GM19467 (cell line): ENCODE data around the gene NBEAL1.
"Not testable (repeated sequence)": the region's sequence is repeated elsewhere in the genome, so short reads cannot be mapped to it uniquely, and the experiment has no call there.

Source experiments
- ATAC-seq: cut with Tn5 transposase; IDR thresholded peaks from one replicate; pipeline ENCODE4 v1.9.1; 2021; ENCODE audit warnings: mild to moderate bottlenecking, moderate library complexity; ENCODE audit not compliant: unreplicated experiment

NBEAL1 gene

DNA sequence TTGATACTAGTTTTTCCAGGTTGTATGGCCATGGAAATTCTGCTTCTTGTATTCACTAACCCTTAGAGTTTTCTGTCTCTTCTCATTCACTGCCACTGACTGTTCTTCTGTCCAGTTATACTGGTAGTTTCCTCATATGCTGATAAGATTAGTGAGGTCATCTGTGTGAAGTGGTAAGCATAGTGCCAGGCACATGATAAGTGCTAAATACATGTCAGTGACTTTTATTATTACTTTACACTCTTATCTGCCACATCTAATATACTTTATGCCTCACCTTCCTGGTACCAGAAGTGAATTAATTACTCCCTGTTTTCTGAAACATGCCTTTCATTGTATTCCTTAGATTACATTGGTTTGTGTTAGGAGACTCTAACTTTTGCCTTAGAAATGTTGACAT, 91.3 kb downstream of the NBEAL1 start:
- ATAC-seq = no peak

DNA sequence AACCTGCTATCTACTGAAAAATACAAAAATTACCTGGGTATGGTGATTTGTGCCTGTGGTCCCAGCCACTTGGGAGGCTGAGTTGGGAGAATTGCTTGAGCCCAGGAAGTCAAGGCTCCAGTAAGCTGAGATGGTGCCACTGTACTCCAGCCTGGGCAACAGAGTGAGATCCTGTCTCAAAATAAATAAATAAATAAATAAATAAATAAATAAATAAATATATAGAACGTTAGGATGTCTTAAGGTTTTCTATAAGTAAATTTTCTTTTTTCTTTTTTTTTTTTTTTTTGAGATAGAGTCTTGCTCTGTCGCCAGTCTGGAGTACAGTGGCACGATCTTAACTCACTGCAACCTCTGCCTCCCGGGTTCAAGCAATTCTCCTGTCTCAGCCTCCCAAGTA, 95.8 kb downstream of the NBEAL1 start:
- not testable (repeated sequence) for ATAC-seq

DNA sequence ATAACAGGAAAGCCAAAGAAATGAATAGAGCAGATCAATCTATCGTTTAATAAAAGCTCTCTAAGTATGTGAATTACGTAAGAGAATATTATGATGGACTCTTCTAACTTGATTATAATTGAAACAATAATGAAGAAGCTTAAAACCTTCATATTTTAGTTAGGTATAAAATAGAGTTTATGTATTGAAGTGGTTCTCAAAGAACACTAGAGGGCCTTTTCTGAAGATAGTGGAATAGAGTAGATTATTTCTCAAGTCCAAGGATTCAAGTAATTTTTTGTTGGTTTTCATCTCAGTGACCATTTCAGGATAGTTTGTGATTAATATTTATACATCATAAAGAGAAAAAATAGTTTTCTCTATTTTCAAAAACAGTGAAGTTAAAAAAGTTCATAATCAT, 97.7 kb downstream of the NBEAL1 start:
- ATAC-seq = no peak

DNA sequence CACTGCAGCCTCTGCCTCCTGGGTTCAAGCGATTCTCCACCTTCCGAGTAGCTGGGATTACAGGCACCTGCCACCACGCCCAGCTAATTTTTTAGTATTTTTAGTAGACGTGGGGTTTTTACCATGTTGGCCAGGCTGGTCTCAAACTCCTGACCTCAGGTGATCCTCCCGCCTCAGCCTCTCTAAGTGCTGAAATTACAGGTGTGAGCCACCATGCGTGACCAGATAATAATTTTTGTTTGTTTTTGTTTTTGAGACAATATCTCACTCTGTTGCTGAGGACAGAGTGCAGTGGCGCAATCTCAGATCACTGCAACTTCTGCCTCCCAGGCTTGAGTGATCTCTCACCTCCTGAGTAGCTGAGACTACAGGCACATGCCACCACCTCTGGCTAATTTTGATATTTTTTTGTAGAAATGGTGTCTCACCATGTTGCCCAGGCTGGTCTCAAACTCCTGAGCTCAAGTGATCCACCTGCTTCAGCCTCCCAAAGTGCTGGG, 100.6 kb downstream of the NBEAL1 start:
- ATAC-seq = not testable (repeated sequence)

DNA sequence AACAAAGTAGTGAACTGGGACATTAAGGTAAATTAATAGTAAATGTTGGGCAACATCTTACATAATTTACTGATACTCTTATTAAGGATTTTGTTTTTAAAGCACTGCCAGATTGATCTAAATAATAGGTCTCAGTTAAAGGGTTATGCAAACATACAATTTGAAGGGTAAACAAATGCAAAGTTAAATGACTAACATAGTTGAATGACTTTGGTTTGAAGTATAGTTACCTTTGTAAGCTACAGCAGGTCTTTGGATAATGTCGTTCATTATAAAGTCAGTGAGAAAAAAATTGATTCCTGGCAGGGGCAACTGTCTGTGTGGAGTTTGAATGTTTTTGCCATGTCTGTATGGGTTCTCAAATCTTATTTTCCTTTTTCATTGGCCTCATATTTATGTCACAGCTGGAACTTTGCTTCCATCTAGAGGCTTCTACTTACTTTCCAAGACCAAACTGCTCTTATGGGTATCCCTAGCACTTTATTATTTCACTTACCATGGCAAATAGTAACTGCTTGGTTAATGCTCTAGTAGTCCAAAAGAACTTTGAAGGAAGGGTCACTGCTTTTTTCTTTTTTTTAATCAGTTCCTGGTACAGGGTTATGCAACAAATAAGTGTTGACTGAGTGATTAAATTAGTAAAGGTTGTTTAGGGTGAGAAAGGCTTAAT, 107.8 kb downstream of the NBEAL1 start:
- no peak for ATAC-seq

DNA sequence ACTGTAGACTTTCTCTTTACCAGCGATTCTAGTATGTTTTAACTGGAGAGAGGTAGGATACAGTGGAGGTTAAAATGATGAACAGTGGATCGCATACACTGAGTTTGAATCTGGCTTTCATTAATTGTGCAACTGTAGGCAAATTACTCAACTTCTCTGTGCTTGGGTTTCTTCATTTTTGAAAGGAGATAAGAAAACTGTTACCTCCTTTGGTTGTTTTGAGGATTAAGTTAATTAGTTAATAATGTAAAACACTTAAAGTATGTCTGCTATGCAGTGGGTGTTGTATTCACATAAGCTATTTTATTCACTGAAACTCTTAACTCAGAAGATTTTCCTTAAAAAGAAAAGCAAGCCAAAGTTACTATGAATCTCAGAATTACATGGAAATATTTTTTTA, 112.3 kb downstream of the NBEAL1 start:
- ATAC-seq = no peak

DNA sequence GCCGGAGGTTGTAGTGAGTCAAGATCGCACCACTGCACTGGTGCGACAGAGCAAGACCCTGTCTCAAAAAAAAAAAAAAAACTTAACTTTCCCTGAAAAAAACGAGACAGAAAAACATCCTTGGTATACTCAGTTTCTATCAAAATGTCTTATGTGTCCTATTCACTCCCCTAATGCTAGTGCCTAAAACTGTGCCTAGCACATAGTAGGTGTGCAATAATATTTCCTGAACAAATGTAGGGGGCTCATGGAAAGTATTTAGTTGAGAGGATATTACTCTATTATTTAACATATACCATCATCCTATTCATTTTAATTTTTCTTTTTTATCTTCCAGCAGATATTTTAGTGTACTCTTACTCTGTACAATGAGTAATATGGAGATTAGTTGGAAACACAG, 120.4 kb downstream of the NBEAL1 start:
- no peak for ATAC-seq

DNA sequence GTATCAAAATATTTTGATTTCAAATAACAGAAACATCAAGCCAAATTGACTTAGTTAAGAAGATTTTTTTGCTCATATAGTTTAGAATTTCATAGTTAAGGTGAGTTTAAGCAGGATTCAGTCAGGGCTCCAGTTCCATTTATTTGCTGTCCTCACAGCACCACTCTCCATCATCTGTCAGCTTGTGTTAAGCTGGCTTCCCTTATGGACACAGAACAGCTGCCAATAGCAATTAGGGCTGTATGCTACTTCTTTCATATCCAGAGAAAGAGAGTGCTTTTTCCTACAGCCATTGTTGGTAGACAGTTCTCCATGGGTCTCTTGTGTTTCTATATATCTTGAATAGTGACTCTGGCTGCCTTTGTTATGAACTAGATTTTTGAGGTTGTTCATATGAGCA, 128.7 kb downstream of the NBEAL1 start:
- no peak for ATAC-seq

DNA sequence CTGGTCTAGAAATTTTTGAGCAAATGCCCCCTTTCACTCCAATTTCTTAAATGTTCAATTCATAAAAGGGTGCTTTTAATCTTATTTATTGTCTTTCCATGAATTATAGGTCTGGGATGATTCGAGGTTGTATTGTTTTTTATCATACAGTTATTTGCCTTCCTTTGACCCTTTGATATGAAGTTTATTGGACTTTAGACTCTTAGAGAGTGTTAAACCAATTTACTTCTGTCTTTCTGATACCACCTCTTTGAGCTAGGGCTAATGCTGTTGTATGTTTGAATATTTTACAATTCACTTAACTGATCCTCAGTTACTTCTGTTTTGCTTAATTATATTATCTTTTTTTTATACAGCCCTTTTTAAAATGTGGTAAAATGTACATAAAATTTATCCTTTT, 134.5 kb downstream of the NBEAL1 start:
- ATAC-seq = no peak

DNA sequence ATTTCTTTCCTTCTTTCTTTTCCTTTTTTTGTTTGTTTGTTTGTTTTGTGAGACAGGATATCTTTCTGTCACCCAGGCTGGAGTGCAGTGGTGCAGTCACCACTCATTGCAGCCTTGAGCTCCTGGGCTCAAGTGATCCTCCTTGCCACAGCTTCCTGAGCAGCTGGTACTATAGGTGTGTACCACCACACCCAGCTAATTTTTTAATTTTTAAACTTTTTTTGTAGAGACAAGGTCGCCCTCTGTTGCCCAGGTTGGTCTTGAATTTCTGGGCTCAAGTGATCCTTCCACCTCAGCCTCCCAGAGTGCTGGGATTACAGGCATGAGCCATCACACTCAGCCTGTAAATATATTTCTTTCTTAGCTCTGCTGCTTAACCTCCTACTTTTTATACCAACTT, 140.7 kb downstream of the NBEAL1 start:
- ATAC-seq = no peak

DNA sequence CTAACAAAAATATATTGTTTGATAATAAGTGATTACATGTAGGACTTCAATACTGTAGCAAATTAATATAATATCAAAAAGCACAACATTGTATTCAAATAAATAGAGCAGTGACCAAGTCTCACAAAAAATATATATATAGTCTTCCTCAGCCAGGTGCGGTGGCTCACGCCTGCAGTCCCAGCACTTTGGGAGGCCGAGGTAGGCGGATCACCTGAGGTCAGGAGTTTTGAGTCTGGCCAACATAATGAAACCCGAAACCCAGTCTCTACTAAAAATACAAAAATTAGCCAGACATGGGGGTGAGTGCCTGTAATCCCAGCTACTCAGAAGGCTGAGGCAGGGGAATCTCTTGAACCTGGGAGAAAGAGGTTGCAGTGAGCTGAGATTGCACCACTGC, 148.0 kb downstream of the NBEAL1 start:
- not testable (repeated sequence) for ATAC-seq

DNA sequence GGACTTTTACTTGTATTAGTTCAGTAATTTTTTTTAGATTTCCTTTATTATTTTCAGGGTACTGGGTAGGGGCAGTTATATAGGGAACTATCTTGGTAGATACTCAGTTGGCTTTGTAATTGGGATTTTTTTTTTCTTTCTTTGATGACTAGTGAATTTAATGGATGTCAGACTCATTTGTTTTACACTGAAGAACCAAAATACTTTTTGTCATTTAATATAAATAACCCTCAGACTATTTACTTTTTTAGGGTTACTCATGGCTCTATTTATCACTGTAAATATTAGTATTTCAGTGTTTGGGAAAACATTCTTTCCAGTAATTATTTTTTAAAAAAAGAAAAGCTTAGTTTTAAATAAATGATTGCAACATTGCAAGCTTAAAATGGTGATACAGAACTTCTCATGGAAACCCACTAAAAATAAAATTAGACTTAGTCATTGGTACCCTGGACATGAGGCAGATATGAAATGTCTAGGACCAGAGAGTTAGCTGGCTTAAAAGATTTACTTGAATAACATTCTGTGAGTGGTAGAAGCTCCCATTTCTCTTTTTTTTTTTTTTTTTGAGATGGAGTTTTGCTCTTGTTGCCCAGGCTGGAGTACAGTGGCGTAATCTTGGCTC, 149.7 kb downstream of the NBEAL1 start:
- no peak for ATAC-seq

DNA sequence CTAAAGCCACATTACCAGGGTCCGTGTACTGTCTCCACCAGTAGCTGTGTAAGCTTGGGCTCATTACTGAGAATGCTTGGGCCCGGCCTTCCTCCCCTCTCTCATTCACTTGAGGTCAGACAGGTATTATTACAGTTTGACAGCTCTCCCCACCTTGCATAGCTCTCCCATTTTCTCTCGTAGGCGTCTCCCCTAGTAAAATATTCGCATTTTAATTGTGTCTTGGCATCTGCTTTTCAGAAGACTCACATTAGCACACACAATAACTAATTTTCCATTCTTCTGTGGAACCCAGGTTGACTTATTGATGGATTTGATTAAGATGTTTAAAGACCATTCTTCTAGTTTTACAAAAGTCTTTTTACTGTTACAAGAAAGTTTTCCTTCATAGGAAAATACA, 153.1 kb downstream of the NBEAL1 start:
- no peak for ATAC-seq

DNA sequence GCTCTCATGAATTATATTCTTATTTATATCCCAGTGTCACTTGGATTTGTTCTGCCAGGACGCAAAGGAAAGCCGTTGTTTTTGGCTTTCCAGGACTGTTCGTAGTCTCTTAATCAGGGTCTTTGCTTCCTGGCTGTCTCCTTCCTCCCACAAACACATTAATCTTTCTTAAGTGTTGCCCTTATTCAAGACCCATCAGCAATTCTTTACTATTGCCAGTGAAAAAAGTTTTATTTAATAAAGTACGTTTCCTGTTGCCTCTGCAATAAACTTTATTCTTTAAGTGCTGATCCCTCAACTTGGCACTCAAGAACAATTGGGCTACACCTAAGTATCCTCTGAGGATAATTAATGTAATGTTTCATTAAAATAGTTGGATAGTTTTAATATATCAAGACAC, 155.8 kb downstream of the NBEAL1 start:
- ATAC-seq = no peak

DNA sequence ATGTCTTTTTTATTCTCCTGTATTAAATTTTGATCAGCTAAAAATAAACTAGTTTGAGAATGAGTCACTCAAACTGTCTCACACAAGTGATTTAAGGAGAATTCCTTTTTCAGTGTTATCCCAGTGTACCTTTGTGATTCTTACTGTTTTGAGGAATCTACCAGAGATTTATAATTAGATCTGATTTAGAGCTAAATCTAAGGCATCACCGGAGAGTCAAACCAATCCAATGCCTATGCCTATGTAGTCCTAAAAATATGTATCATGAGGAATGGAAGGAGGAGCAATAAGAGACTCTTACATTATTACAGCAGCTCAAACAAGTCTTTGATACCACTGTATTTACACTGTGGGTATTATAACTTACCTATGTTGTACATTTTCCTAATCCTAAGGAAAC, 160.7 kb downstream of the NBEAL1 start:
- no peak for ATAC-seq

DNA sequence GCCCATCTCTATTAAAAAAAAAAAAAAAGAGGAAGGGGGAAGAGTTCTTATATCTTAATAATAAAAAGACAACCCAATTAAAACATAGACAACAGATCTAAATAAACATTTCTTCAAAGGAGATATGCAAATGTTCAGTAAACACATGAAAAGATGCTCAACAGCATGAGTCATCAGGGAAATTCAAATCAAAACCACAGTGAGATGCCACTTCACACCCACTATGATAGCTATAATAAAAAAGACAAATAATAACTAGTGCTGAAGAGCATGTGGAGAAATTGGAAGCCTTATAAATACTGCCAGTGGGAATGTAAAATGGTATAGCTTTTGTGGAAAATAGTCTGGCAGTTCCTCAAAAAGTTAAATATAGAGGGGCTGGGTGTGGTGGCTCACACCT, 162.7 kb downstream of the NBEAL1 start:
- ATAC-seq = no peak

DNA sequence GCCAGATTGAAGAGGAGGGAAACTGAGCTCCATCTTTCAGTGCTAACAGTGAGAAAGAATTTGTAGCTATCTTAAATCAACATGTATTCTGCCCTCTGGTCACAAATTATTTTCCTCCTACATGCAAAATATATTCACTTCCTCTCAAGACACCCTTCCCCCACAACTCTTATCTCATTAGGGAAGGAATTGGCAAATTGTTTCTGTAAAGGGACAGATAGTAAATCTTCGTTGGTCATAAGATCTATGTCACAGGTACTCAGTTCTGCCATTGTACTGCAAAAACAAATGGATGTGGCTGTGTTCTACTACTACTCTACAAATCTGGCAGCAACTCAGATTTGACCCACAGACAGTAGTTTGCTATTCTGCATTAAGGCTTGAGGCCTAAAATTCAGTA, 171.2 kb downstream of the NBEAL1 start:
- ATAC-seq = no peak

DNA sequence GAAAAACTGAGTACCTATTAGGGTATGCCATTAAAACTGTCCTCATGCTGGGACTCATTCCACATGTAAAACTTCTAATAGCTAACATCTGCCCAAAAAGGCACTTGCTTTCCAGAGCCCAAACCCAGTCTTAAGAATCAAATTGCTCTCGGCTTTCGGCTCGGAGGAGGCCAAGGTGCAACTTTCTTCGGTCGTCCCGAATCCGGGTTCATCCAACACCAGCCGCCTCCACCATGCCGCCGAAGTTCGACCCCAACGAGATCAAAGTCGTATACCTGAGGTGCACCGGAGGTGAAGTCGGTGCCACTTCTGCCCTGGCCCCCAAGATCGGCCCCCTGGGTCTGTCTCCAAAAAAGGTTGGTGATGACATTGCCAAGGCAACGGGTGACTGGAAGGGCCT, 175.9 kb downstream of the NBEAL1 start:
- ATAC-seq = not testable (repeated sequence)

DNA sequence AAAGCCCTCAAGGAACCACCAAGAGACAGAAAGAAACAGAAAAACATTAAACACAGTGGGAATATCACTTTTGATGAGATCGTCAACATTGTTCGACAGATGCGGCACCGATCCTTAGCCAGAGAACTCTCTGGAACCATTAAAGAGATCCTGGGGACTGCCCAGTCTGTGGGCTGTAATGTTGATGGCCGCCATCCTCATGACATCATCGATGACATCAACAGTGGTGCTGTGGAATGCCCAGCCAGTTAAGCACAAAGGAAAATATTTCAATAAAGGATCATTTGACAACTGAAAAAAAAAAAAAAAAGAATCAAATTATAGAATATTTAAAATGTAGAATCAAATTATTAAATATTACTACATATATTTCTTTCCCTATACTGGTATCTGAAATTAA, 176.4 kb downstream of the NBEAL1 start:
- not testable (repeated sequence) for ATAC-seq

DNA sequence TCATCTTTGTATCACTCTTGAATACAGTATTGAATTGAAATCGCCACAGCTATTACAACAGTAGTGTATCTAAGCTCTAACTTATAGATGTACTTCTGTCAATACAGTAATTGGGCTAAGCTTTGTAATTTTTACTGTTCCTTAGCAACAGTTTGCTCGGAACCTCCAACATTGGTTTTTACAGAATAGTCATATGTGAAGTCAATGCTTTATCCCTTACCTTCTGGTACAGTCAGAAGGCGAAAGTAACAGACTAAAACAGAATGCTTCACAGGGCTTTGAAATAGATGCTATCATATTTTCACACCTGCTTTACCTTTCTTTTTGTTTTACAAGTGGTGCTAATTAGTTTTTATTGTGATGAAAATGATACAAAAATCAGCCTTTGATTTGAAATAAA, 177.3 kb downstream of the NBEAL1 start:
- no peak for ATAC-seq

DNA sequence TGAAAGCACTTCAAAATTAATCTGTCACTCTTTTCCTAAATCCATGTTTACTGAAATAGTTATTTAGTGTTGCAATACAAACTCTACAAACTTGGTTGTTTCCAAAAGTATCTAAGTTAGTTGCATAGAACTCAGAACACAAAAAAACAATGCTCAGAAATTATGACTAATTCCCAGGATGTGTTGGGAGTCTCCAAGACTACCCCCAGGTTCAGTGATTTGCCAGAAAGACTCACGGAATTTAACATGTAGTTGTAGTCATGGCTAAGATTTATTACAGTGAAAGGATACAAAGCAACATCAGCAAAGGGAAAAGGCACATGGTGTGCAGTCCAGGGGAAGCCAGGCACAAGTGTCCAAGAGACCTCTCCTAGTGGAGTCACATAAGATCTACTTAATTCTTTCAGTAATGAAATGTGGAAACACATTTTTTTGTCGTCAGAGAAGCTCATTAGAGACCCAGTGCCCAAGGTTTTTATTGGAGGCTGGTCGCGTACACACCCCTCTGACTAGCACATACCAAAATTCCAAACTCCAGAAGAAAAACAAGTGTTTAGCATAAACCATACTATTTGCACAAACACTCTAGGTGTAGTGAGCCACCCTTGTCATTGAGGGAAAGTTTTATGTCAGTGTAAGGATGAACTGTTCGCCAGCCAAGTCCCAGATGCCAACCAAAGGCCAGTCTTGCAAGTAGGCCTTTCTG, 180.8 kb downstream of the NBEAL1 start:
- no peak for ATAC-seq

DNA sequence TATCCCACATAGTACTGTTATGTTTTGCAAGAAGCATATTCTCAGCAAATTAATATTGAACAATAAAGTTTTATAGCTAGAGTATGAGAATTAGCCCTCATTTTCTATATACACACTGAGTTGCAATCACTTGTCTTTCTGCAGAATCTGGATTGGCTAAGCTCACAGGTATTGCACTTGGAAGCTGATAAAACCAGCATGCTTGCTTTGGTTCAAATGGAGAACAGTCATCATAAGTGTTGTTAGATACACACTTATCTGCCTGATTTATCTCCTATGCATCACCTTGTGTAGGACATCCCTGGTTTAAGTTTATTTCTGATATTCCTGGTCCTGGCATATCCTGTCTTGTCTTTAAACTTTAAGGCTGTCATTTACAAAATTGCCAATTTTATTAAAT, 186.2 kb downstream of the NBEAL1 start:
- no peak for ATAC-seq
